ENCODE results near the gene TMEM97. TPM values are rescaled to one million over a fixed set of nuclear protein-coding genes. Genes with fewer than 3 reads are reported as not detected.
"Not testable (repeated sequence)": the region's sequence is repeated elsewhere in the genome, so short reads cannot be mapped to it uniquely, and the experiment has no call there.

The TMEM97 gene
- total RNA-seq = 1 to 10 TPM; 2.5 to 4.1 TPM
- 1 to 10 TPM; 1.5 to 1.8 TPM for polyA plus RNA-seq
- long read RNA-seq, donor 1, partial matches to known transcripts = 0 of 5 reads
- long read RNA-seq, donor 1, other reads (novel, unspliced or antisense) = 1 of 5 reads
- long read RNA-seq, donor 2, partial matches to known transcripts = 0 of 1 reads
- long read RNA-seq, donor 2, other reads (novel, unspliced or antisense) = 1 of 1 reads

- ATAC-seq (ENCODE audit: low FRiP score) (peak; percentile 99), DNase-seq (peak; percentile 96 to 98)
- H3K9me3 ChIP-seq (ENCODE audit: control insufficient read depth, low read length) = no peaks in the 10 kb centered on the region
- H3K4me3 ChIP-seq (ENCODE audit: low read length in 2 of 2) = peak within 1 kb of the TSS; percentile 23 to 39
- peak within 1 kb of the TSS in 1 of 2 donors; percentile 25 for H3K27ac ChIP-seq (ENCODE audit: low read depth in 1 of 2, low read length in 2 of 2)
- intact Hi-C loops (cut with DNase I) = loop anchor here in 1 of 2 donors (2.0 kb wide), 1 partner anchor 16 kb away; the partner anchor contains the start of genes IFT20 and TNFAIP1
- H3K4me1 ChIP-seq (ENCODE audit: control insufficient read depth in 1 of 2, insufficient read depth in 2 of 2, low read length in 2 of 2) = no peaks in the 10 kb centered on the region
- H3K36me3 ChIP-seq (ENCODE audit: control insufficient read depth in 1 of 2, insufficient read depth in 2 of 2, low read length in 1 of 2) = no peaks in the 10 kb centered on the region
- 0 to 1% methylated on average over 63 to 72 of the region's 72 CpGs for WGBS, 2 donors
- H3K27me3 ChIP-seq (ENCODE audit: control insufficient read depth in 1 of 2, insufficient read depth in 2 of 2, low read length in 1 of 2) = no peaks in the 10 kb centered on the region
These were observed at the start of gene TMEM97 for GRCh38 chr17:28318759-28319597. Gene TMEM97, plus strand, starts transcription at chr17:28319200. Its CDS starts 40 bp downstream, at chr17:28319240.

GRCh38 chr17:28270055-28270454, 48.9 kb upstream of the TMEM97 start:
- Histone ChIP-seq H3K27me3 (ENCODE audit: control insufficient read depth in 1 of 2, insufficient read depth in 2 of 2, low read length in 1 of 2) (no peaks in the 10 kb centered on the region), H3K9me3 (ENCODE audit: control insufficient read depth, low read length) (no peaks in the 10 kb centered on the region), H3K4me1 (ENCODE audit: control insufficient read depth in 1 of 2, insufficient read depth in 2 of 2, low read length in 2 of 2) (no peaks in the 10 kb centered on the region), H3K27ac (ENCODE audit: low read depth in 1 of 2, low read length in 2 of 2) (no peak overlapping the region), H3K36me3 (ENCODE audit: control insufficient read depth in 1 of 2, insufficient read depth in 2 of 2, low read length in 1 of 2) (no peaks in the 10 kb centered on the region), H3K4me3 (ENCODE audit: low read length in 2 of 2) (no peak overlapping the region)
- DNase-seq (no peak), ATAC-seq (ENCODE audit: low FRiP score) (no peak)
- 76 to 84% methylated on average over 2 of the region's 2 CpGs for WGBS, 2 donors
- intact Hi-C loops (cut with DNase I) = no loop called here

GRCh38 chr17:28270926-28271325, 48.1 kb upstream of the TMEM97 start:
- no peak overlapping the region for H3K27ac ChIP-seq (ENCODE audit: low read depth in 1 of 2, low read length in 2 of 2)
- no peaks in the 10 kb centered on the region for H3K9me3 ChIP-seq (ENCODE audit: control insufficient read depth, low read length)
- no peaks in the 10 kb centered on the region for H3K27me3 ChIP-seq (ENCODE audit: control insufficient read depth in 1 of 2, insufficient read depth in 2 of 2, low read length in 1 of 2)
- no peaks in the 10 kb centered on the region for H3K36me3 ChIP-seq (ENCODE audit: control insufficient read depth in 1 of 2, insufficient read depth in 2 of 2, low read length in 1 of 2)
- H3K4me1 ChIP-seq (ENCODE audit: control insufficient read depth in 1 of 2, insufficient read depth in 2 of 2, low read length in 2 of 2) = no peaks in the 10 kb centered on the region
- no peak for ATAC-seq (ENCODE audit: low FRiP score)
- no peak overlapping the region for H3K4me3 ChIP-seq (ENCODE audit: low read length in 2 of 2)
- WGBS, 2 donors = 69 to 85% methylated on average over 1 of the region's 1 CpG
- DNase-seq = no peak
- intact Hi-C loops (cut with DNase I) = no loop called here

GRCh38 chr17:28271431-28271830, 47.6 kb upstream of the TMEM97 start:
- H3K36me3 ChIP-seq (ENCODE audit: control insufficient read depth in 1 of 2, insufficient read depth in 2 of 2, low read length in 1 of 2) = no peaks in the 10 kb centered on the region
- no peaks in the 10 kb centered on the region for H3K9me3 ChIP-seq (ENCODE audit: control insufficient read depth, low read length)
- H3K4me1 ChIP-seq (ENCODE audit: control insufficient read depth in 1 of 2, insufficient read depth in 2 of 2, low read length in 2 of 2) = no peaks in the 10 kb centered on the region
- no peak for ATAC-seq (ENCODE audit: low FRiP score)
- H3K4me3 ChIP-seq (ENCODE audit: low read length in 2 of 2) = no peak overlapping the region
- intact Hi-C loops (cut with DNase I) = no loop called here
- no peak for DNase-seq
- 83 to 87% methylated on average over 3 of the region's 3 CpGs for WGBS, 2 donors
- H3K27me3 ChIP-seq (ENCODE audit: control insufficient read depth in 1 of 2, insufficient read depth in 2 of 2, low read length in 1 of 2) = no peaks in the 10 kb centered on the region
- H3K27ac ChIP-seq (ENCODE audit: low read depth in 1 of 2, low read length in 2 of 2) = no peak overlapping the region

- 58 to 72% methylated on average over 2 of the region's 2 CpGs for WGBS, 2 donors
- H3K4me3 ChIP-seq (ENCODE audit: low read length in 2 of 2) = no peak overlapping the region
- no peaks in the 10 kb centered on the region for H3K36me3 ChIP-seq (ENCODE audit: control insufficient read depth in 1 of 2, insufficient read depth in 2 of 2, low read length in 1 of 2)
- ATAC-seq (ENCODE audit: low FRiP score) (no peak), DNase-seq (no peak)
- no peaks in the 10 kb centered on the region for H3K27me3 ChIP-seq (ENCODE audit: control insufficient read depth in 1 of 2, insufficient read depth in 2 of 2, low read length in 1 of 2)
- no peaks in the 10 kb centered on the region for H3K9me3 ChIP-seq (ENCODE audit: control insufficient read depth, low read length)
- H3K27ac ChIP-seq (ENCODE audit: low read depth in 1 of 2, low read length in 2 of 2) = no peak overlapping the region
- no peaks in the 10 kb centered on the region for H3K4me1 ChIP-seq (ENCODE audit: control insufficient read depth in 1 of 2, insufficient read depth in 2 of 2, low read length in 2 of 2)
- intact Hi-C loops (cut with DNase I) = no loop called here
These were observed 46.8 kb upstream of the TMEM97 start for GRCh38 chr17:28272166-28272565.

GRCh38 chr17:28273341-28273740, 45.7 kb upstream of the TMEM97 start:
- 66 to 80% methylated on average over 5 of the region's 5 CpGs for WGBS, 2 donors
- intact Hi-C loops (cut with DNase I); ATAC-seq (ENCODE audit: low FRiP score): not testable (repeated sequence)

GRCh38 chr17:28274591-28275265, 44.3 kb upstream of the TMEM97 start:
- Histone ChIP-seq H3K4me3 (ENCODE audit: low read length in 2 of 2) (no peak overlapping the region), H3K27ac (ENCODE audit: low read depth in 1 of 2, low read length in 2 of 2) (no peak overlapping the region), H3K27me3 (ENCODE audit: control insufficient read depth in 1 of 2, insufficient read depth in 2 of 2, low read length in 1 of 2) (no peaks in the 10 kb centered on the region), H3K9me3 (ENCODE audit: control insufficient read depth, low read length) (no peaks in the 10 kb centered on the region), H3K4me1 (ENCODE audit: control insufficient read depth in 1 of 2, insufficient read depth in 2 of 2, low read length in 2 of 2) (no peaks in the 10 kb centered on the region), H3K36me3 (ENCODE audit: control insufficient read depth in 1 of 2, insufficient read depth in 2 of 2, low read length in 1 of 2) (no peaks in the 10 kb centered on the region)
- DNase-seq (no peak), ATAC-seq (ENCODE audit: low FRiP score) (no peak)
- 68 to 82% methylated on average over 9 of the region's 9 CpGs for WGBS, 2 donors
- intact Hi-C loops (cut with DNase I) = no loop called here

More at GRCh38 chr17:28273341-28273740, 45.7 kb upstream of the TMEM97 start:
- H3K4me1 ChIP-seq (ENCODE audit: control insufficient read depth in 1 of 2, insufficient read depth in 2 of 2, low read length in 2 of 2); H3K27ac ChIP-seq (ENCODE audit: low read depth in 1 of 2, low read length in 2 of 2); H3K9me3 ChIP-seq (ENCODE audit: control insufficient read depth, low read length); H3K4me3 ChIP-seq (ENCODE audit: low read length in 2 of 2); H3K27me3 ChIP-seq (ENCODE audit: control insufficient read depth in 1 of 2, insufficient read depth in 2 of 2, low read length in 1 of 2); DNase-seq; H3K36me3 ChIP-seq (ENCODE audit: control insufficient read depth in 1 of 2, insufficient read depth in 2 of 2, low read length in 1 of 2): not testable (repeated sequence)

GRCh38 chr17:28276011-28276410, 43.0 kb upstream of the TMEM97 start:
- DNase-seq (no peak), ATAC-seq (ENCODE audit: low FRiP score) (no peak)
- H3K4me3 ChIP-seq (ENCODE audit: low read length in 2 of 2) = no peak overlapping the region
- H3K9me3 ChIP-seq (ENCODE audit: control insufficient read depth, low read length) = no peaks in the 10 kb centered on the region
- intact Hi-C loops (cut with DNase I) = no loop called here
- H3K4me1 ChIP-seq (ENCODE audit: control insufficient read depth in 1 of 2, insufficient read depth in 2 of 2, low read length in 2 of 2) = no peaks in the 10 kb centered on the region
- no peaks in the 10 kb centered on the region for H3K36me3 ChIP-seq (ENCODE audit: control insufficient read depth in 1 of 2, insufficient read depth in 2 of 2, low read length in 1 of 2)
- 89 to 90% methylated on average over 6 of the region's 6 CpGs for WGBS, 2 donors
- H3K27ac ChIP-seq (ENCODE audit: low read depth in 1 of 2, low read length in 2 of 2) = no peak overlapping the region
- no peaks in the 10 kb centered on the region for H3K27me3 ChIP-seq (ENCODE audit: control insufficient read depth in 1 of 2, insufficient read depth in 2 of 2, low read length in 1 of 2)

Measured in aorta (tissue), 5 donors.